HG02943 (cell line): Measurements from ENCODE around the gene LAMA1.

ENCODE experiments used
- ATAC-seq: cut with Tn5 transposase; IDR thresholded peaks from one replicate; pipeline ENCODE4 v1.9.1; 2021; ENCODE audit warnings: mild to moderate bottlenecking, low read depth, moderate library complexity; ENCODE audit not compliant: unreplicated experiment

The LAMA1 gene

GRCh38 chr18:6921571-6921970, 196.0 kb downstream of the LAMA1 start:
- no peak for ATAC-seq

GRCh38 chr18:6920099-6920955, 197.3 kb downstream of the LAMA1 start:
- no peak for ATAC-seq

GRCh38 chr18:6917072-6917471, 200.5 kb downstream of the LAMA1 start:
- no peak for ATAC-seq

GRCh38 chr18:6901286-6901926, 216.2 kb downstream of the LAMA1 start:
- no peak for ATAC-seq

GRCh38 chr18:6891788-6892187, 225.8 kb downstream of the LAMA1 start:
- no peak for ATAC-seq
